HG03558 (cell line): Measurements from ENCODE around the gene DVL2.
"Not testable (repeated sequence)": the region's sequence is repeated elsewhere in the genome, so short reads cannot be mapped to it uniquely, and the experiment has no call there.

Source experiments
- ATAC-seq: cut with Tn5 transposase; IDR thresholded peaks from one replicate; pipeline ENCODE4 v1.9.1; 2021; ENCODE audit warnings: moderate number of reproducible peaks; ENCODE audit not compliant: unreplicated experiment; ENCODE audit errors: extremely low read depth

Gene DVL2

GRCh38 chr17:7207120-7208001 lies 27.0 kb downstream of the DVL2 start:
- ATAC-seq, result no peak

GRCh38 chr17:7205561-7205960 lies 28.8 kb downstream of the DVL2 start:
- ATAC-seq, result no peak

GRCh38 chr17:7204828-7205461 lies 29.4 kb downstream of the DVL2 start:
- peak; percentile 67 for ATAC-seq

- ATAC-seq, result no peak
These were observed 30.0 kb downstream of the DVL2 start for GRCh38 chr17:7204336-7204735.

- ATAC-seq, result no peak
These were observed 30.9 kb downstream of the DVL2 start for GRCh38 chr17:7203391-7203790.

- no peak for ATAC-seq
These were observed 37.5 kb downstream of the DVL2 start for GRCh38 chr17:7196651-7197401.

GRCh38 chr17:7195971-7196370 lies 38.3 kb downstream of the DVL2 start:
- no peak for ATAC-seq

- no peak for ATAC-seq
These were observed 41.9 kb downstream of the DVL2 start for GRCh38 chr17:7192271-7192937.

GRCh38 chr17:7191571-7192270 lies 42.6 kb downstream of the DVL2 start:
- no peak for ATAC-seq

- no peak for ATAC-seq
These were observed 43.2 kb downstream of the DVL2 start for GRCh38 chr17:7191069-7191468.

- no peak for ATAC-seq
These were observed 43.9 kb downstream of the DVL2 start for GRCh38 chr17:7190276-7190917.

GRCh38 chr17:7186241-7186640 lies 48.1 kb downstream of the DVL2 start:
- no peak for ATAC-seq

GRCh38 chr17:7184647-7185046 lies 49.7 kb downstream of the DVL2 start:
- ATAC-seq, result no peak

GRCh38 chr17:7184091-7184488 lies 50.2 kb downstream of the DVL2 start:
- no peak for ATAC-seq

GRCh38 chr17:7183433-7184090 lies 50.8 kb downstream of the DVL2 start:
- no peak for ATAC-seq

GRCh38 chr17:7182101-7182500 lies 52.2 kb downstream of the DVL2 start:
- ATAC-seq, result not testable (repeated sequence)

GRCh38 chr17:7179317-7180254 lies 54.7 kb downstream of the DVL2 start, which contains the start of gene ASGR1:
Gene ASGR1, minus strand, starts transcription at chr17:7179370. Its CDS starts 807 bp downstream, at chr17:7178563.
- ATAC-seq, result no peak

GRCh38 chr17:7178973-7179316 lies 55.4 kb downstream of the DVL2 start:
- ATAC-seq, result no peak
